Middle frontal gyrus (tissue), 1 donor: Measurements from ENCODE around the gene NKAIN1.
"Not testable (repeated sequence)": the region's sequence is repeated elsewhere in the genome, so short reads cannot be mapped to it uniquely, and the experiment has no call there.

Experiments
- DNase-seq: peaks from one replicate; pipeline ENCODE4 v3.0.0-alpha.2; 2015; ENCODE audit warnings: low spot score; ENCODE audit errors: extremely low spot score

The NKAIN1 gene

GRCh38 chr1:31239653-31240241 lies at the start of gene NKAIN1:
TSS of gene NKAIN1 (minus strand) at chr1:31239887. CDS start at chr1:31239547, 340 bp downstream.
- no peak for DNase-seq

- no peak for DNase-seq
Observed at GRCh38 chr1:31289021-31289420, 49.3 kb upstream of the NKAIN1 start.

- DNase-seq = not testable (repeated sequence)
Observed at GRCh38 chr1:31287791-31288190, 48.1 kb upstream of the NKAIN1 start.

GRCh38 chr1:31282426-31282825 lies 42.7 kb upstream of the NKAIN1 start:
- not testable (repeated sequence) for DNase-seq

GRCh38 chr1:31273619-31274018 lies 33.9 kb upstream of the NKAIN1 start:
- DNase-seq = no peak

- DNase-seq = no peak
Observed at GRCh38 chr1:31272369-31272768, 32.7 kb upstream of the NKAIN1 start.

GRCh38 chr1:31266547-31266946 lies 26.9 kb upstream of the NKAIN1 start:
- DNase-seq = no peak

GRCh38 chr1:31264790-31265386 lies 25.2 kb upstream of the NKAIN1 start:
- DNase-seq = no peak

- no peak for DNase-seq
Observed at GRCh38 chr1:31263408-31263807, 23.7 kb upstream of the NKAIN1 start.

GRCh38 chr1:31262393-31262792 lies 22.7 kb upstream of the NKAIN1 start:
- not testable (repeated sequence) for DNase-seq

GRCh38 chr1:31261916-31262315 lies 22.2 kb upstream of the NKAIN1 start:
- DNase-seq = no peak

GRCh38 chr1:31259746-31260145 lies 20.1 kb upstream of the NKAIN1 start:
- no peak for DNase-seq

GRCh38 chr1:31258581-31258980 lies 18.9 kb upstream of the NKAIN1 start:
- DNase-seq = no peak

- DNase-seq = no peak
Observed at GRCh38 chr1:31257213-31257612, 17.5 kb upstream of the NKAIN1 start.

- DNase-seq = peak; percentile 12
Observed at GRCh38 chr1:31249854-31250253, 10.2 kb upstream of the NKAIN1 start.

GRCh38 chr1:31248276-31248675 lies 8.6 kb upstream of the NKAIN1 start:
- DNase-seq = no peak

- no peak for DNase-seq
Observed at GRCh38 chr1:31244326-31244725, 4.6 kb upstream of the NKAIN1 start.

GRCh38 chr1:31243501-31244286 lies 4.0 kb upstream of the NKAIN1 start:
- DNase-seq = peak; percentile 20

GRCh38 chr1:31241321-31241720 lies 1.6 kb upstream of the NKAIN1 start:
- DNase-seq = no peak

- DNase-seq = no peak
Observed at GRCh38 chr1:31238986-31239613, 587 bp downstream of the NKAIN1 start.

- DNase-seq = no peak
Observed at GRCh38 chr1:31238612-31238985, 1.1 kb downstream of the NKAIN1 start.

- DNase-seq = no peak
Observed at GRCh38 chr1:31234870-31235269, 4.8 kb downstream of the NKAIN1 start.
